Measurements from ENCODE around the gene FMO4.
A peak's percentile ranks its signal among the peaks of the same experiment; 100 is the strongest.
"Not testable (repeated sequence)": the region's sequence is repeated elsewhere in the genome, so short reads cannot be mapped to it uniquely, and the experiment has no call there.

Gene FMO4

DNA sequence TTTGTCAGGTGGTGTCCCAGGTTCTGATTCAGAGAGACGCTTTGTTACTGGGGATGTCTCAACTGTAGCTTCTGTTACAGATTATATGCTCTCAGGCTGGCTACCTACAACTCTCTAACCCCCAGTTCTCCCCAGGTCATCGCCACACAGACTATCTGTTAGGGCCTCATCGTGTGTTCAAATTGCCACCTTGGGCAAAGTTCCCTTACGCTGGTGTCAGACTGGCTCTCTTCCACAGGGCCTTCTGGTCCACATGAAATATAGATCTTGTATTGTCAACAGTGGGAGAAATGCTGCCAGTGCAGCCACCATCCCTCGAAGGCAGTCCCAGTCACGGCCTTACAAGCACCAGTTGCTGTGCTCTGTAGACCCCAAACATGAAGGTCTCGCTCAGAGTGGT lies 15.3 kb downstream of the FMO4 start:
- H3K27ac ChIP-seq = no peak overlapping the region
- no peak for DNase-seq (ENCODE audit: low spot score)
- H3K4me3 ChIP-seq = no peak overlapping the region
- TF ChIP-seq, protein P1, sequence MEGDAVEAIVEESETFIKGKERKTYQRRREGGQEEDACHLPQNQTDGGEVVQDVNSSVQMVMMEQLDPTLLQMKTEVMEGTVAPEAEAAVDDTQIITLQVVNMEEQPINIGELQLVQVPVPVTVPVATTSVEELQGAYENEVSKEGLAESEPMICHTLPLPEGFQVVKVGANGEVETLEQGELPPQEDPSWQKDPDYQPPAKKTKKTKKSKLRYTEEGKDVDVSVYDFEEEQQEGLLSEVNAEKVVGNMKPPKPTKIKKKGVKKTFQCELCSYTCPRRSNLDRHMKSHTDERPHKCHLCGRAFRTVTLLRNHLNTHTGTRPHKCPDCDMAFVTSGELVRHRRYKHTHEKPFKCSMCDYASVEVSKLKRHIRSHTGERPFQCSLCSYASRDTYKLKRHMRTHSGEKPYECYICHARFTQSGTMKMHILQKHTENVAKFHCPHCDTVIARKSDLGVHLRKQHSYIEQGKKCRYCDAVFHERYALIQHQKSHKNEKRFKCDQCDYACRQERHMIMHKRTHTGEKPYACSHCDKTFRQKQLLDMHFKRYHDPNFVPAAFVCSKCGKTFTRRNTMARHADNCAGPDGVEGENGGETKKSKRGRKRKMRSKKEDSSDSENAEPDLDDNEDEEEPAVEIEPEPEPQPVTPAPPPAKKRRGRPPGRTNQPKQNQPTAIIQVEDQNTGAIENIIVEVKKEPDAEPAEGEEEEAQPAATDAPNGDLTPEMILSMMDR (IDR thresholded peaks at IDR 0.05) = no peak

- TF ChIP-seq, protein P1 (IDR thresholded peaks at IDR 0.05) = no peak
- H3K27ac ChIP-seq = no peak overlapping the region
- H3K4me3 ChIP-seq = no peak overlapping the region
- DNase-seq (ENCODE audit: low spot score) = no peak
These were observed 20.1 kb downstream of the FMO4 start for GRCh38 chr1:171334024-171334640.

DNA sequence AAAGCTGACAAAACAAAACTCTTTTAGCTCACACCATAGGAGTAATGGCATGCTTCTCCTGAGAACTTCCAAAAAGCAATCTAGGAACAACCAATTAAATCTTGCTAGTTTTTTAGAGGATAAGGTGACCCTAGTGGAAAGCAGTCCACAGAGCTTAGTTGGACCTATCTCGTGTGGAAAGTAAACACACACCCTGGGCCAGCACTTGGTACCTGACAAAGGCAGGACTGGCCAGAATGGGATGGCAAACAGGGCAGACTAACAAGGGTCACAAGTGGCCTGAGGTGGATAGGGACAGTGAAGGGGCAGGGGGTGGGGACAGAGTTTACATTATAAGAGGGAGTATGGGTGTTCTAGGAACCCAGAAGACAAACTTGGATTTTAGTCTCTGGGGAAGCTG lies 22.0 kb downstream of the FMO4 start:
- no peak overlapping the region for H3K4me3 ChIP-seq
- no peak overlapping the region for H3K27ac ChIP-seq
- TF ChIP-seq, protein P1 (IDR thresholded peaks at IDR 0.05) = no peak
- no peak for DNase-seq (ENCODE audit: low spot score)

- DNase-seq (ENCODE audit: low spot score); H3K4me3 ChIP-seq; H3K27ac ChIP-seq: not testable (repeated sequence)
These were observed 25.4 kb downstream of the FMO4 start for GRCh38 chr1:171339345-171339744.

DNA sequence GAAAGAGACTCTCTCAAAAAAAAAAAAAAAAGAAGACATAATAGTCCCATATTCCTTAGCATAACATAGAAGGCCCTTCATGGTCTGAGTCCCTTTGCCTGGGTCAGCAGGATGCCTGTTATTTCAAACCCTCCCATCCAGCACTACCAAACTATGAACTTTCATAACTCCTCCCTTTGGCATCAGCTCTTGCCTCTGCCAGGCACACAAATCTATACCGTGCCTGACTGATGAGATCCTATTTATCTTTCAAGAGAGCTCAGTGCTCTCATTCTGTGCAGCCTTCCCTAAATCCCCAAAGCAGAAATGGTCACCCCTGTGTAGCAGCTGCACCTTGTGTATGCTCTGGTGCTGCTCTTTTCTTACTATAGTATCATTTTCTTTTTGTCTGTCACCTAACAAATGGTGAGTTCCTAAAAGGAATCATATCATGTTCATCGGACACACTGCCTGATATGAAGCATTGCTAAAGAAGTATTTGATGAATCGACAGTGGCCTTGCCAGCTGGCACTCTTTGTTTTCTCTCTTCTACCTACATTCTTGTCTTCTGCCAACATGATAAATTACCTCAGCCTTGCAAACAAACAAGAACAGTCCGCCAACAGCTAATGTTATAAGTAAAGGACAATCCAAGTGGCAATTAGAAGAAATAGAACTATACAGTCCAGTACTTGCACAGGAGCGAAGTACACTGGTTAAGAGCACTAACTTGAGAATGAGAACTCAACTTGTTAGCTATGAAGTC lies 29.9 kb downstream of the FMO4 start:
- TF ChIP-seq, protein P1 (IDR thresholded peaks at IDR 0.05) = no peak
- no peak for DNase-seq (ENCODE audit: low spot score)
- H3K27ac ChIP-seq = peak overlapping the region in 1 of 2 donors; percentile 42
- H3K4me3 ChIP-seq = no peak overlapping the region

GRCh38 chr1:171344473-171344820 lies 30.5 kb downstream of the FMO4 start:
- TF ChIP-seq, protein P1 (IDR thresholded peaks at IDR 0.05) = no peak
- peak overlapping the region in 1 of 2 donors; percentile 42 for H3K27ac ChIP-seq
- DNase-seq (ENCODE audit: low spot score) = no peak

DNA sequence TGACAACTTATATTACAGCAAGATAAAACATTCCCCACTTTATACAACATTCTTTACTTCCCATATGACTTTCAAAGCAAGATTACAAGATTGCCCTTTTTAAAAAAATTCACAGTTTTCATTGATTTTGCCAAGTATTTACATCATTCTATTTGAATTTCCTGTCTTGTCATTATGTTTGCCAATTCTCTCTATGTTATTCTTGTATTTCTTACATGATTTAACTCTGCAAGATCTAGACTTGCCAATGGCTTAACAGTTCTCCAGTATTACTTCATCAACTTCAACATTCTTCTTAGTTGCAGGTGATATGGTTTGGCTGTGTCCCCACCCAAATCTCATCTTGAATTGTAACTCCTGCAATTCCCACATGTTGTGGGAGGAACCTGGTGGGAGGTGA lies 31.6 kb downstream of the FMO4 start:
- no peak for DNase-seq (ENCODE audit: low spot score)
- TF ChIP-seq, protein P1 (IDR thresholded peaks at IDR 0.05) = no peak
- Histone ChIP-seq H3K4me3 (no peak overlapping the region), H3K27ac (no peak overlapping the region)

More at GRCh38 chr1:171344473-171344820, 30.5 kb downstream of the FMO4 start:
- no peak overlapping the region for H3K4me3 ChIP-seq

Measured in coronary artery (tissue), 2 donors.